SU-DHL-6 (cell line): Measurements from ENCODE around the gene CPZ.

Experiments
- EZH2phosphoT487 ChIP-seq: fragments of 200-600 bp; sonication (generic), shearing (Covaris generic); conservative IDR thresholded peaks from 2 replicates; pipeline ENCODE4 v1.6.1; 2018; ENCODE audit warnings: mild to moderate bottlenecking, antibody characterized with exemption, low read length, moderate library complexity, mixed read lengths
- TF ChIP-seq, protein P1 (sequence below): fragments of 200-600 bp; sonication (generic); IDR thresholded peaks from one replicate; pipeline ENCODE4 v1.5.1; 2017; ENCODE audit warnings: antibody characterized with exemption, mild to moderate bottlenecking, low read length, moderate library complexity; ENCODE audit not compliant: insufficient read depth, poor library complexity, severe bottlenecking

DNA sequence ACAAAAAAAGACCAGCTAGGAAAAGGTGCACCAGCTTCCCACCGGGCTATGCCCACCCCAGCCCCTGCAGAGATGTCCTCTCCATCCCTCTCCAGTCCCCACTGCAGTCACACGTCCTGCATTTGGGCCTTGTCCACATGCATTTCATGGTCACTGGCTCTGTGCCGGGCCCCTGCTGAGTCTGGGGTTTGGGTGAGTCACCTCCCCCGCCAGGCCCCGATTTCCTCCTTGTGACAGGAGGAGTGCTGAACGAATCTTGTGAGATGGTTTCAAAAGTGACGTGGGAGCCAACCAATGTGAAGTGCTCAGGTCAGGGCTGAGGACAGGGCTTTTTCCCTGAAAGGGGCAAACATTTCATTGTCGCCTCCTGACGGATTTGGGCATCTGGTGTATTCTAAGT, 7.1 kb downstream of the CPZ start:
- TF ChIP-seq, protein P1, sequence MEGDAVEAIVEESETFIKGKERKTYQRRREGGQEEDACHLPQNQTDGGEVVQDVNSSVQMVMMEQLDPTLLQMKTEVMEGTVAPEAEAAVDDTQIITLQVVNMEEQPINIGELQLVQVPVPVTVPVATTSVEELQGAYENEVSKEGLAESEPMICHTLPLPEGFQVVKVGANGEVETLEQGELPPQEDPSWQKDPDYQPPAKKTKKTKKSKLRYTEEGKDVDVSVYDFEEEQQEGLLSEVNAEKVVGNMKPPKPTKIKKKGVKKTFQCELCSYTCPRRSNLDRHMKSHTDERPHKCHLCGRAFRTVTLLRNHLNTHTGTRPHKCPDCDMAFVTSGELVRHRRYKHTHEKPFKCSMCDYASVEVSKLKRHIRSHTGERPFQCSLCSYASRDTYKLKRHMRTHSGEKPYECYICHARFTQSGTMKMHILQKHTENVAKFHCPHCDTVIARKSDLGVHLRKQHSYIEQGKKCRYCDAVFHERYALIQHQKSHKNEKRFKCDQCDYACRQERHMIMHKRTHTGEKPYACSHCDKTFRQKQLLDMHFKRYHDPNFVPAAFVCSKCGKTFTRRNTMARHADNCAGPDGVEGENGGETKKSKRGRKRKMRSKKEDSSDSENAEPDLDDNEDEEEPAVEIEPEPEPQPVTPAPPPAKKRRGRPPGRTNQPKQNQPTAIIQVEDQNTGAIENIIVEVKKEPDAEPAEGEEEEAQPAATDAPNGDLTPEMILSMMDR: no peak
- no peak for TF ChIP-seq EZH2phosphoT487
